Anterior cingulate cortex (tissue), 58 donors: ENCODE results near the gene MEIS2.

Experiments used
- DNase-seq, 58 donors: peaks; one replicate each; lab custom pipeline; 2025; lab: John Stamatoyannopoulos, UW

MEIS2 gene

DNA sequence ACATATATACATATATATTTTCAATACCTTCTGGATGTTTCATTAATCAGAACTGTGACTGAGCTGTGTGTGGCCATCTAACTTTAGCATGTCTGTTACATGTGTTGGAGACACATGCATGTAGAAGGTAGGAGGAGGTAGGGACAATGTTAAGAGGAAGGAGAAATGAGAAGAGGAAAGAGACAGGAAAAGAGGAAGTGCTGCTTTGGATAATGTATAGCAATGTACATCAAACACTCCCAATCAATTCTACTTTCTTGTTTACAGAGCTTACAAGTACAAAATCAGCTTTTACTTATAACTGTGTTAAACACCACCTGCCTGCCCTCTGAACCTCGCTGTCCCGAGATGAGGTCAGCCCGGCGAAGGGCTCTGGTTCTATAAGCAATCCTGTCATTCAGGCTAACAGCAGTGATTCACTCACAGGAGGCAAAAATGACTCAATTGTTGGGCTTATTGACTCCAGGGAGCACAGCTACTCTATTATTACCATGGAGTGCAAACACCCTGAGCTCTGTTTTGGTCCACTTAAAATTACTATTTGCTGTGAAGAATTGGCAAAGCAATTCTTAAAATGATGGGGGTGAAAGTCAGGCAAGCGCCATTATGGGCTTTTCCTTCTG lies 188.9 kb downstream of the MEIS2 start:
- no peak for DNase-seq

DNA sequence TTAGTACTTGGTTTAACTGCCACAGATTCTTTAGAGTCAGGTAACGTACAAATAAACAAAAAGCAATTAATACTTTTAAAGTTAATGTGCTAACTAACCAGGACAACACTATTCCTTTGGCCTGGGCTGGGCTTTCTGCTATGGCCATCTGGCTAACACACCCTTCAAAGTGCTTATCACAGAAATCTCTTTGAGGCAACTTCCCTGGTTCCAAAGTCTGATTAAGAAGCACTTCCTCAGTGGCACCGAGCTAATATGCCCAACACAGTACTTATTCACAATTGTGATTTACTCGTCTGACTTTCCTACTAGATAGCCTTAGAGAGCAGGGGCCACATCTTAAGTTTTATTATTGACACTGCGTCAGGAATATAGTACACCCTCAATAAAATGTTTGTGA lies 191.4 kb downstream of the MEIS2 start:
- DNase-seq: no peak

DNA sequence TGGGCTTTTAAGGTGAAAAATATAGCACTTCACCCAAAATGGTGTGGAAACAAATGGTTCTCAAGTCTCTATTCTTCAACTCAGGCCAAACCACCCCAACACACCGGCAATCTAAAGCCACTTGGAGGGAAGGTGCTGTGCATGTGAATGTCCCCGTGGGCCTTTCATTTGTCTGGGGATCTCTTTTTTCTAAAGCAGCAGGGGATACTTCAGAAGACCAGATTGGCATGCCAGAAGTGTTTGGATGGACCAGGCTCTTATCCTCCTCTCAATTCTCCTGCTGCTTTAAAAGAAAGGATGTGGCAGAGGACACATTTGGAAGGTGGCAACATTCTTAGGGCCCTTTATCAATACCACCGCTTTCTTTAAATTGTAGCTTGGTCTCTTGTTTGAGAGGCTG lies 193.1 kb downstream of the MEIS2 start:
- DNase-seq: no peak

DNA sequence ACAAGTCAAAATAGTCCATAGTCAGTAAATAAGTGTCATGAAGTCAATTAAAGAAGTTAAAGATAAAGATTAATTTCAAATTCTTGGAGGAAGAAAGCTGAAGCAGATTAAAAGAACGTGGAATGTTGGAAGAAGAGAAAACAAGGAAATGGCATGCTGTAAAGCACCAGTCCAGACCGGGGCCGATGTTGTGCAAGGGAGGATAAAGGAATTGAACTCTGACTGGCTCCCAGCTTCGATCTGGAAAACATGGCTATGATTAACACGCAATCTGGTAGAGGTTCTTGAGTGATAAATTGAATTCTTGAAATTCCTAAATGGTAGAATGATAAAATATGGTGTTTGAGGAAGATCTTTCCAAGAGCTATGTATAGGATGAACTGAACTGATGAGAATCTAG lies 194.4 kb downstream of the MEIS2 start:
- no peak for DNase-seq

DNA sequence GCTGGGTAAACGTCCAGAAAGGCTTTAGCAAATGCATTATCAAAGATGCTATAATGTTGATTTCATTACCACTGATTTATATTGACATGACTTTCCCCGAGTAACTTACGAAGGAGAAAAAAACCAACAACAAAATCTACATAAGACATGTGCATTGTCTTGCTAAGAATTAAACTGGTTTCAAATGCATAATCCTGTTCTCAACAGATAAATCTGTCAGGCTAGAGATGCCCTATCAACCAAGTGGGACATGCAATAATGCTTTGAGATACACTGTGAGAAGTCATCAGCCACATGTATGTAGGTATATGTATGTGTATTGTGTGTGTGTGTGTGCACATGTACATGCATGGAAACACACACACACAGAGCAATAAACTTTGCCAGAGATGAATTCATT lies 195.6 kb downstream of the MEIS2 start:
- DNase-seq: no peak

DNA sequence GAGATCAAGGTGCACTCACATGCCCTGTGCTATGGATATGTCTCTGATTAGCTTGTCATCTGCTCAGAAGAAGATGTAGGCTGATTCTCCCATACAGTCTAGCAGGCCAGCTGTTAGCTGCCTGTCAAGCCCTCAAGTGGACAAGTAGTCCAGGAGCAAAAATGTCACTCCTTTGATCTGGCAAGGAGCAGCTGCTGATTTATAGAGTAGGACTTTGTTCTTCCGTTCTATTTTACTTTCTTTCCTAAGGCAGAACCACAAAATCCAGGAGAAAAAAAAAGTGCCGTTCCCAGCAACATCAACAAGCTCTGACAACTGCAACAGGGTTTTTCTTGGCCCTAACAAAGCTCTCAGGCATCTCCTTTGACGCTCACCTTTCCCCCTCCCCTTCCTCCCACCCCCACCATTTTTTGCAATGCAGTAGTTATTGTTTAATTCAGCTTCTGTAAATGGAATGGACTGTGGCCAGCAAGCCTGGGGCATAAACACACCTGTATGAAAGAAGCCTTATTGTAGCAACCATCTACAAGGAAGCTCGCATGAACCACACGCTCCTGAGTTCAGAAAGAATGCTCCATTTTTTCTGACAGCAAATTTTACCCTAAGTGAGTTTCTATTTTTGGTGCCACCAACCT lies 196.3 kb downstream of the MEIS2 start:
- DNase-seq: no peak

DNA sequence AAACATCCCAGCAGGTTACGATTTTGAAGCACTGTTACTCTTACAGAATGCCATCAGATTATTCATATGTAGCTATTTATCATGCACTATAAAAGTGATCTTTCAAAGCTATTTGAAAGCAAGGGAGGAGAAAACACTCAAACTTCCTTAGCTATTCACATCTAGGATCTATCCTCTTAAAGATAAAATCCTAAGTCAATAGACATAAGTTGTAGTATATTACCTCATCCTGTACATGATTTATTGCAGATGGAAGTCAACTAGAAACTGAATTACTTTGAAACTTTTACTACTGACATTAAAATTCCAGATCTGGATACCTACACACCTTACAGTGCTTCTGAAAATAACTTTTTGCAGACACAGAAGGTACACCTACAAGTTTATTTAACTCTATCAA lies 197.2 kb downstream of the MEIS2 start:
- DNase-seq: no peak

DNA sequence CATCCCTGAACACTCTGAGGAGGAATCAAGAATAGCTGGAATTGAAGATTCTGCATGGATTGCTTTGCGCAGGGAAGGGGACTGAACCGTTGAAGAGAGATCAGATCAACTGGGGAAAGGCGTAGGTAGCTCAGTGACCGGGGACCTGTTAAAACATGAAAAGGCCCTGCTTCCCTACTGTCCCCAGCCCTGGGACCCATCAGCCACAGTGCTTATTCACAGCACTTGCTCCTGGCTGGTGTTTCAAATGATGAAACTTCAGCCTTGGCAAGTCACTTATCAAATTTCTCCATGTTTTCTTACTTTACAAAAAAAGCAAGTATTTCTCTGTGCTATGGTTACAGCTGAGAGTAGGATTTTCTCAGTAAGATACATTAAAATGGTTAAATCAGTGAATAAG lies 199.3 kb downstream of the MEIS2 start:
- no peak for DNase-seq

DNA sequence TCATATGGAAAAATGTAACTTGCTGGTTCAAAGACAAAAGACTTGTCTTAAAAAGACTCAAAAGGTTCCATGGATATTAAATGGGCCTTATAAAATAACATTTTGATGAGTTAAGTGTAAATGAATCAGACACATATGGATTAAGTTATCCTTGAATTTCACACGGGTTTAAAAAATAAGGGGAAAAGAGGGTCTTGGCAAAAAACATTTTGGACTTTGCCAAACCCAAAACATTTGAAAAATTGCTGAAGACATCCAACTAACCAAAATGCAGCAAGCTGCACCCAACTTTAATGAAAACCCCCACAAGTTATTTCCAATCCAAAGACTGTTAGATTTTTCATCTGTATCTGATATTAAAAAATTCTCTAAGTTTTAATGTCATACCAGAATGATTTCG lies 200.7 kb downstream of the MEIS2 start:
- DNase-seq: no peak

DNA sequence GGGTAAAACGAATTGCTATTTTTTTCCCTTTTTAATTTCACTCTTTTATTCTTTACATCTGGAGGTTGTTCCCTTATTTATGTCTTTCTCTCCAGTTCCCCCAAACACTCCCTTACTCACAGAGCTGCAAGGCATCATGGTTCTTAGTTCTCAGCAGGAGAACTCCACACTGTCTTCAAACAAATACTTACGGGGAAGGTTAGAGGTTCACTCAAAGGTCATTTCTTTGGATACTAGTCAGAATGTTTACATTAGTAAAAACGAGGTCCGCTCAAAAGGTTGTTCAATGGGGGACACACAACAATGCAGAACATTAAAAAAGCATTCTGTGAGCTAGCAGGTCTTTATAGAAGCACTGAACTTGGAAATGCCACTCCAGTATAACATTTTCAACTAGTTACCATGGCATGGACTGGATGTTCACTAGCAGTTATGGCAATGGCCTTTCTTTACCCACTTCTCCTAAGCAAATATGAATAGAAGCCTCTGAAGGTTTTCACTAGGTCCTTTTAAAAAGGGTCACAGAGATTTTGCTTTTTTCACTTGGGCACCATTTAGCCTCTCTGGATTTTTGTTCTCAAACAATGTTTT lies 201.7 kb downstream of the MEIS2 start:
- no peak for DNase-seq

DNA sequence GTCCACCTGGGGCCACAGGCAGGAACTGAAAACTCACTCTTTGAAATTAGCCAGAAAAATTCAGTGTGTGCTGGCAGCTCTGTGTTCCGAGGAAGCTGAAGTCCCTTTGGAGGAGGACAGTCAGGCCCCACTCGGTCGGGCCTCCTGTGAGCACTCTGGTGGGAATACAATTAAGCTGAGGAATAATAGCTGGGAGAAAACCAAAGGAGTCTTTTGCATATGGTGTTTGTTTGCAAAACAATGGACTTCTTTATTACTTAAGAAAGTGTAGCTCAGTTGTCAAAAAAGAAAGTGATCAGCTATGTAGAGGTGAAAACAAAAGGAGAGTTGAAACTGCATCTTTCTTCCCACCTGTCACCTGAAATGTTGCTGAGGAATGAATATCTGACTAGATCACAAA lies 202.5 kb downstream of the MEIS2 start:
- DNase-seq: no peak

DNA sequence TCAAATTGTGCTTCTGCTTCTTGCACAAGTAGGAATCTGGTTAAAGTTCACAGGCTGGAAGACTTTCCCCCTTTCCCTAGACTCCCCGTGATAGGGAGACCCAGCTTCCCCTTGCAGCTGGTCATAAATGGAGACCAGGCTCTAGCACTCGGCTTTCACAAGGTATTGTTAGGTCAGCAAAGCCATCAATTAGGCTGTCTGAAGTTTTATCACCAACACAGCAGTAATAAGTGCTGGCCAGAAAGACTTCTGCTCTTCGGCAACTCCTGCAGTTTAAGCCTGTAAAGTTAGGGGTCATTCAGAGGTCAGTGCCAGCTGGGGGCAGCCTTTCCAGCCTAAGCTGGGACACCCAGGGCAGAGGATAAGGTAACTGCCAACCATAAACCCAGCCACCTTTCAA lies 203.4 kb downstream of the MEIS2 start:
- no peak for DNase-seq

DNA sequence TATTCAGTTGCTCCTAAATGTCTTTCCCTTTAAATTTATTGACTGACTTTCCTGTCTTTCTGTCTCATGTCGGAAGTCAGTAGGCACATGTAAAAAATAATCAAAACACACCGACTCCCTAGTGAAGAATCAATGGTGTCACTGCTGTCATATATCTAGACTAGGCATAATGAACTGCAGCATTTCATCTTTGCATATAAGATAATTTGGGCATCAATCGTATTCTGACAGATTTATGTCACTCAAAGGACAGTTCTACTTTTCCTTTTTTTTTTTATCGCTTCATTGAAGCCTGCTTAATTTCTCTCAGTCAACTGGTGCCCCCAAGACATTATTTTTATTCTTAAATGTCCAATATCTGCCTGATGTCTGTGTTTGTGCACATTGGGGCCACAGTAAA lies 206.3 kb downstream of the MEIS2 start:
- DNase-seq: no peak

DNA sequence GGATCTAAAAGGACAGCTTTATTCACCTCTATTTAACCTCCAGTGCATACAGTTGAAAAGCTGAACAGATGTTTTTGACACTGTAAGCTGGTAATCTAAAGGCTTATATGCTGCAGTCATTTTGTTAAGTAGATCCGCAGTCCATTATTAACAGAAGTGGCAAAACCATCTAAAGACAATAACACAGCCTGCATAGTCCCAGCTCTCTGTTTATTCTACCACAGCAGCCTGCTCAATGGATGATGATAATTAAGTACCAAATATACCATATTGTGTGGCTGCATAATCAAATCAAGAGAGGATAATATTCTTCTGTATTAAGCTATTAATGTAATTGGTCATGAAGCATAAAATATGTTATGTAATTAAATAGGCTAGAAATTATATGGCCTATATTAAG lies 207.1 kb downstream of the MEIS2 start:
- no peak for DNase-seq

DNA sequence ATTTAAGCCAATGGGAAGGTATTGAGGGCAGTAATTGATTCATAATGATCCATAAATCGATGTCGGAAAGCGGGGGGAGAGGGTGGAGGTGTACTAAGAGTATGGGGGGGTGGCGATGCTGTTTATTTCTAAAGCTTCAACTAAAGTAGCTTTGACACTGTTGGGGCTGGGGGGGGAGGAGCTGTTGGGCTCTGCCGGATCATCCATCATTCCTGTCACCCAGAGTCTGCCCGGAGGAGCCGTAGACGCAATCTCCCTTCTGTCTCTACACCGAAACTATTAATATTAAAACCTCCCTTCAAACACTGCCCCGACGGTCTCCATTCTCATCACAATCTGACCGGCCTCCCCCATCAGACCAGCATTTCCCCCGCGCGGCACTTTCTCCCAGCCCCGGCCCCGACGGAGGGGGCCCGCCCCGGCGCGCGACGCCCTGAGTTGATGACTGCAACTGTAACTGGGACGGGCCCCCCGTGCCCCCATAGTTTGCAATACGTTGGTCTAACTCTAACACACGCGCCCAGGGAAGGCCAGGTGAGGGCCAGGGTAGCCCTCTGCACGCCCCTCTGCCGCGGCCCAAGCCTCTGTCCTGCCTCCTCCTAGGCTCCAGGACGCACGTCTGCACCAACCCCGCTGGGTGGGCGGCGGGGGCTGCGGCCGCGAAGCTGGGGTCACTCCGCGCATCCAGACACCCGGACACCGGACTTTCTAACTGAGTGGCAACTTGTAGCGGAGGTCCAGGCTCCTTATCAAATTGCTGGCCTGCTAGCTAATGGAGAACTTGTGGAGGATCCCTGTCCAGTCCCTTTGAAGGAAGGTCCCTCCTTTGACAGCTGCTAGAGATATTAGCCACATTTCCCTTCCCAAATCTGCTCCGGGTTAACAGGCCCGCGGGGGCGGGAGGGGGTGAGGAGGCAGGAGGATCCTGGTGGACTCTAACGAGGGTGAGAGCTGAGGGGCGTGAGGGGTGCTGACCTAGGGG lies 212.0 kb downstream of the MEIS2 start:
- no peak for DNase-seq

DNA sequence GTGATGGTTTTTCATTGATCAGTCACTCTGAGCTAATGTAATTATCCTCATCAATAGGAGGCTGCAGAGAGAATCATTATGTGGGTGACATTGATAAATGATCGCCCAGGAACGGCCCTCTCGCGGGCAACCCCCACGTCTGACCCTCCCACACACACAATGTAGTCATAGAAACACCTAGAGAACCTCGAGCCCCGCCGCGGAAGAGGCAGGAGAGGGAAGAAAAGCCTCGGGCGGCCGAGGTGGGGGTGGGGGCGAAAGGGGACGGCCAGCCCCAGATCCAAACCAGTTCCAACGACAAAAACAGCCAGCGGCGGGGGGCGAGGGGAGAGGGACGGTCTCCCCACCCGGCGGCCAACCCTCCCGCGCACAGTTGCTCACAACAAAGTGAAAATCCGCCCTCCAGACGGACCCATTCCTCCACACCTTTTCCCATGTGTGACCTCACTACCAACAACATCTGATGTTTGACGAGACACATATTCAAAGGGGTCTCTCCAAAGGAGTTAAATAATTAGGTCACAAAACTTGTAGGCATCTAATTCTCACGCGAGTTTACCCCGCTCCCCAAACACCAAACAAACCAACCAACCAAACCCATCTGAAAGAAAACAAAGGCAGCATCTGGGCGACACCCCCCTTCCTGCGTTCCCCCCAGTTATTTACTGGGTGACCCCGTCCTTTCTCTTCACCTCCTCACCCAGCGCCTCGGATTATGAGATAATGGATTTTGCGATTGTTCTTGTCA lies 213.0 kb downstream of the MEIS2 start:
- no peak for DNase-seq

DNA sequence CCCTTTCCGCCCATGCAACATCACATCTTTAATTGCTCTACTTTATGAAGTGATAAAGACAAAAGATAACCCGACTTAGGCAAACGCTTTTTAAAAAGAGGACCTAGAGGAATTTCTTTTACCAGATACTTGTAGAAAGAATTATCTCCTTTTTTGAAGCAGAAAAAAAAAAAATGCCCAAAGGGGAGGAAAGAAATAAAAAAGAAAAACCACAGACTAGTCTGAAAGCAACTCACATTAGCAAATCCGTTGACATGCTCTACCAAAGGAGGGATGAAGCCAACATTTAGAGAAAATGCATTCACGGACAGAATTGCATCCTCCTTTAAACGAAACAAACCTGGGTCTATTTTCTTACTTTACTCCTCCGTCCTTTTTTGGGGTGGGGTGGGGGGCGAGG lies 213.6 kb downstream of the MEIS2 start:
- DNase-seq: no peak

DNA sequence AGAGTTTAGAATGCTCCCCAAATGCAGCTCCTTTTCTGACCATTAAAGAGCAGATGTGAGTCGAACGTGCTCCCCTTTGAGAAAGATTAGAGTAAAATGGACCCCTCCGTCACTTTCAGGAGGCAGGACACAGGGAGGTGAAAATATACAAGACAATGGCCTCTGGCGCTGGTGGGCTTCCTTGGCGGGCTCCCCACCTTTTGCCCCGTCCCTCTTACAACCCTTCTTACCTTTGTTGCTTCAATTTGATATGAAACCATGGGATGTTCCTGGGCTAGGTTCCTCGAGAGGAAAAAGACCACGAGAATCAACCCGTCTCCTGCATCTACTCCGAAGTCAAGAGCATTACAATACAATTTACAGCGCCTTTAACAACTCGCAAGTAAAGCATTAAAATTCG lies 214.2 kb downstream of the MEIS2 start:
- DNase-seq: no peak

DNA sequence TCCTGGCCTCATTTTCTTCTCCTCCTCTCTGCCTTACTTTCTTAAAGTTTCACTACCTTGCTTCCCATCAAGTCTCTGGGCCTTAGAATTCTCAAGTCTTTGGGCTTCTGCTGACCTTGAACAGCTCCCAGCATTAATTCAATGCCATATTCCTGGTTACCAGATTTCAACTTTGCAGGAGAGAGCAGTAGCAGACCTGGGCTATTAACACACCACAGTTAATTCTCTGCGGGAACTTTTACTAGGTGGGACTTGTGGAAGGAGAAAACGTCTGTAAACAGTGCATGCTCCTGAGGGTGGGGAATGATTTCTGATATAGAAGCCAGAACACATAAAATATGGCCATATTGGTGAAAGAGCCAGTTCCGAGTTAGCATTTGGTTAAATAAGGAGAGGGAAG lies 214.6 kb downstream of the MEIS2 start:
- no peak for DNase-seq

DNA sequence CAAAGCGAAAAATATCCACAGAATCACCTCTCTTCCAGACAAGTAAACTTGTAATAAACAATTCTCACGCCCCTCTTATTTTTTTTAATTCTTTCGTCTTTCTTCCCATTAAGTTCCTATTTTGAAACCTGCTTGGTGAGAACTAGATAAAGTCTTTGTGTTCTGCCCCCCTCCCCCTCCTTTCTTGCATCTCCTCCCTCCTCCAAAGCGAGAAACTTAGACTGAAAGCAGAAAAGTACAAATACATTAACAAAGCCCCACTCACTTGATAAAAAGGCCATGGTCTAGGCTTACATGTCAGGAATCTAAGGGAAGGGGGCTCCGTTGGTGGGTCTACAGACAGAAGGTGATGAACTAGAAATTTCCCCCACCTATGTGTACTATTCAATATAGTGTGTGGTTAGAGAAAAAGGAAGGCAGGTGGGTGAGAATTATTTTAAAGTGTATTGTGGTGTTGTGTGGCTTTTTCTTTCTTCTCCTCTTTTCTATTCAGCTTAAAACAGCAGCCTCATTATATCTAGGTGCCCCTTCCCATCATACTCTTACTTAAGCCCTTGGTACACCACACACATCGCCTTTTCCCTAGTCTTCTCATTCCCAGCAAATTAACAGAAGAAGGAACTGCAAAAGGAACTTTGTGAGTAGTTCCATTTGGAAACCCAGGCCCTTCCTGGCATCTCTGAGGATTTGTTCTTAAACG lies 215.3 kb downstream of the MEIS2 start:
- DNase-seq: no peak
